Right renal pelvis (tissue), 4 donors: ENCODE measurements around the gene EXOC4. TPM values are rescaled to one million over a fixed set of nuclear protein-coding genes. Genes with fewer than 3 reads are reported as not detected.
"Not testable (repeated sequence)": the region's sequence is repeated elsewhere in the genome, so short reads cannot be mapped to it uniquely, and the experiment has no call there.

Source experiments
- DNase-seq, 4 donors: peaks; one replicate each; pipeline ENCODE4 v3.0.0-alpha.2; 2013; ENCODE audit warnings: low read depth in 4 of 4, low spot score in 3 of 4, missing footprints in 1 of 4
- polyA plus RNA-seq, 4 donors: library from polyadenylated mRNA; unstranded; fragments of 120-200 nt; gene quantifications; one replicate each; pipeline ENCODE4 v1.2.1, GENCODE V29; 2013; ENCODE audit not compliant: insufficient read length in 4 of 4

Gene EXOC4
- polyA plus RNA-seq, 4 donors = 66.9 to 71.9 (median 69.9) TPM

GRCh38 chr7:134071355-134072331 lies 818.8 kb downstream of the EXOC4 start:
- DNase-seq = no peak

GRCh38 chr7:134073276-134073675 lies 820.4 kb downstream of the EXOC4 start:
- no peak for DNase-seq

GRCh38 chr7:134075799-134076198 lies 822.9 kb downstream of the EXOC4 start:
- DNase-seq = no peak

GRCh38 chr7:134077560-134077959 lies 824.7 kb downstream of the EXOC4 start:
- DNase-seq = not testable (repeated sequence)

GRCh38 chr7:134078991-134079390 lies 826.1 kb downstream of the EXOC4 start:
- DNase-seq = no peak

- DNase-seq = no peak
Observed at GRCh38 chr7:134081695-134082094, 828.8 kb downstream of the EXOC4 start.

GRCh38 chr7:134083766-134084487 lies 831.0 kb downstream of the EXOC4 start:
- no peak for DNase-seq

GRCh38 chr7:134084488-134085144 lies 831.7 kb downstream of the EXOC4 start:
- no peak for DNase-seq

- no peak for DNase-seq
Observed at GRCh38 chr7:134085311-134085710, 832.4 kb downstream of the EXOC4 start.

GRCh38 chr7:134086998-134087735 lies 834.3 kb downstream of the EXOC4 start:
- no peak for DNase-seq

- DNase-seq = no peak
Observed at GRCh38 chr7:134088199-134088598, 835.3 kb downstream of the EXOC4 start.

GRCh38 chr7:134089446-134089845 lies 836.6 kb downstream of the EXOC4 start:
- DNase-seq = no peak

GRCh38 chr7:134098072-134098471 lies 845.2 kb downstream of the EXOC4 start:
- no peak for DNase-seq

- no peak for DNase-seq
Observed at GRCh38 chr7:134101716-134102115, 848.8 kb downstream of the EXOC4 start.

GRCh38 chr7:134104166-134104565 lies 851.3 kb downstream of the EXOC4 start:
- DNase-seq = no peak

- DNase-seq = no peak
Observed at GRCh38 chr7:134105841-134106240, 853.0 kb downstream of the EXOC4 start.

- no peak for DNase-seq
Observed at GRCh38 chr7:134108802-134109201, 855.9 kb downstream of the EXOC4 start.

- DNase-seq = no peak
Observed at GRCh38 chr7:134113655-134114054, 860.8 kb downstream of the EXOC4 start.

GRCh38 chr7:134114992-134115391 lies 862.1 kb downstream of the EXOC4 start:
- no peak for DNase-seq
